ENCODE measurements around the gene DIRAS1.

DNA sequence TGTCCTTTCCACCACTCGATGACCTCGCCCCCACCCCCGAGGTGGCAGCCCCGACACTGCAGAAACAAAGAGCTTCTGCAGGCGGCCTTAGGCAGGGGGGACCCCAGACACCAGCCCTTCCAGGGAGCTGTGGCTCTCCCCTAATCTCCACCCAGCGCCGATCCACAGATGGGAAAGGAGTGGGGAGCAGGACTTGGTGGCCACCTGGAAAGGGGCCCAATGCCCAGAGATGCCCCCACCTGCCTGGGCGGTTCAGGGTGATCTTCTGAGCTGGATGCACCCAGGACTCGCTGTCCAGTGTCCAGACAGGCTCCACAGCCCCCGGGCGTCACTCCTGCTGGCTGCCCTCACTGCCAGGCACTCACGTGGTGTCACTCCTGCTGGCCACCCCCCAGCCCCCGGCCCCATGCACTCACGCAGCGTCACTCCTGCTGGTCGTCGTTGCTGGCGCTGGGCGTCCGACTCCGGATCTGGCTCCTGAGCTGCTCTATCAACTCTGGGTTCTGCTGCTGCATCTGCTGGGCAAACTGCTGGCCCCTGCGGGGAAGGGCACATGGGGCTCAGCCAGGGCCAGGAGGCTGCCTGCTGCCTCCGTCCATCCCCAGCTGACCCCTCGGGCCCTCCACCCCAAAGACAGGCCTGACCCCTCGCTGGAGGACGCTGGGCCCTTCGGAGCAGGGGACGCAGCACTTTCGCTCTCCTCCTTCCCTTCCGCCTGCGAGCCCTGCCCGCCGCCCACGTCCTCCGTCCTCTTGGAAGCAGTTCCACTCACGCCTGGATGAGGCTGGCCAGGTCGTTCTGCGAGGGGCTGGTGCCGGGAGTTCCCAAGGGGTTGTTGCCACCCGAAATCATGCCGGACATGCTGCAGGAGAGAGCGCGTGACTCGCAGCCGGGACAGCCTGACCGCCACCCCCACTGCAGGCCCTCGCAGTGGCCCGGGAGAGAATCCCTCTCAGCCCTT lies 36.0 kb upstream of the DIRAS1 start:
- TF ChIP-seq, protein P1, sequence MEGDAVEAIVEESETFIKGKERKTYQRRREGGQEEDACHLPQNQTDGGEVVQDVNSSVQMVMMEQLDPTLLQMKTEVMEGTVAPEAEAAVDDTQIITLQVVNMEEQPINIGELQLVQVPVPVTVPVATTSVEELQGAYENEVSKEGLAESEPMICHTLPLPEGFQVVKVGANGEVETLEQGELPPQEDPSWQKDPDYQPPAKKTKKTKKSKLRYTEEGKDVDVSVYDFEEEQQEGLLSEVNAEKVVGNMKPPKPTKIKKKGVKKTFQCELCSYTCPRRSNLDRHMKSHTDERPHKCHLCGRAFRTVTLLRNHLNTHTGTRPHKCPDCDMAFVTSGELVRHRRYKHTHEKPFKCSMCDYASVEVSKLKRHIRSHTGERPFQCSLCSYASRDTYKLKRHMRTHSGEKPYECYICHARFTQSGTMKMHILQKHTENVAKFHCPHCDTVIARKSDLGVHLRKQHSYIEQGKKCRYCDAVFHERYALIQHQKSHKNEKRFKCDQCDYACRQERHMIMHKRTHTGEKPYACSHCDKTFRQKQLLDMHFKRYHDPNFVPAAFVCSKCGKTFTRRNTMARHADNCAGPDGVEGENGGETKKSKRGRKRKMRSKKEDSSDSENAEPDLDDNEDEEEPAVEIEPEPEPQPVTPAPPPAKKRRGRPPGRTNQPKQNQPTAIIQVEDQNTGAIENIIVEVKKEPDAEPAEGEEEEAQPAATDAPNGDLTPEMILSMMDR (IDR thresholded peaks at IDR 0.05), result no peak
- TF ChIP-seq POLR2A (IDR thresholded peaks at IDR 0.05), result no peak
